Esophagus muscularis mucosa (tissue), 3 donors: ENCODE data around the gene PLD5.

Source experiments
- EP300 ChIP-seq: sonication (generic); formaldehyde crosslinking; IDR thresholded peaks from one replicate; pipeline ENCODE4 v1.6.1; 2017; ENCODE audit warnings: antibody characterized with exemption
- TF ChIP-seq, protein P1 (sequence below), 3 experiments: fragments of 200-600 bp in 2 of 3; fragments of 450-650 bp in 1 of 3; sonication (generic) in 2 of 3; IDR thresholded peaks; one replicate each; pipeline ENCODE4 v1.5.1; 2017 to 2019; ENCODE audit warnings: antibody characterized with exemption in 3 of 3, mild to moderate bottlenecking in 2 of 3, moderate library complexity in 1 of 3

DNA sequence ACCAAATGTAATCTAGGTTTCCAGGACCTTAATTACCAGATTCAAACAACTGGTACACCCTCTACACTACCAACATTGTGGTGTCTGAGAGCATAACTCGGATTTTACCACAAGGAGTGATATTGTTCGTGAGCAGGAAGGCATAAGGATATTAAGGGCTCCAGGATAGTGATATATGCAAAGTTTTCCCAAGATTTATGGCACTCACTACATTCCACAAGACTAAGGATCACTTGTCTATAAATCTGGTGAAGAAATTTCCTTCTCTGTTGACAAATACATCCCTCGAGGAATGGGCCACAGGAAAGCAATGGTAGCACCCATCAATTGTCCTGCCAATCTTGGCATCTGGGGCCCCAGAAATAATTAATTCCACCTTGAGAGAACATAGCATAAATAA lies 43.1 kb upstream of the PLD5 start:
- TF ChIP-seq, protein P1, sequence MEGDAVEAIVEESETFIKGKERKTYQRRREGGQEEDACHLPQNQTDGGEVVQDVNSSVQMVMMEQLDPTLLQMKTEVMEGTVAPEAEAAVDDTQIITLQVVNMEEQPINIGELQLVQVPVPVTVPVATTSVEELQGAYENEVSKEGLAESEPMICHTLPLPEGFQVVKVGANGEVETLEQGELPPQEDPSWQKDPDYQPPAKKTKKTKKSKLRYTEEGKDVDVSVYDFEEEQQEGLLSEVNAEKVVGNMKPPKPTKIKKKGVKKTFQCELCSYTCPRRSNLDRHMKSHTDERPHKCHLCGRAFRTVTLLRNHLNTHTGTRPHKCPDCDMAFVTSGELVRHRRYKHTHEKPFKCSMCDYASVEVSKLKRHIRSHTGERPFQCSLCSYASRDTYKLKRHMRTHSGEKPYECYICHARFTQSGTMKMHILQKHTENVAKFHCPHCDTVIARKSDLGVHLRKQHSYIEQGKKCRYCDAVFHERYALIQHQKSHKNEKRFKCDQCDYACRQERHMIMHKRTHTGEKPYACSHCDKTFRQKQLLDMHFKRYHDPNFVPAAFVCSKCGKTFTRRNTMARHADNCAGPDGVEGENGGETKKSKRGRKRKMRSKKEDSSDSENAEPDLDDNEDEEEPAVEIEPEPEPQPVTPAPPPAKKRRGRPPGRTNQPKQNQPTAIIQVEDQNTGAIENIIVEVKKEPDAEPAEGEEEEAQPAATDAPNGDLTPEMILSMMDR (IDR thresholded peaks at IDR 0.05): no peak
- no peak for TF ChIP-seq EP300
